Measurements from ENCODE around the gene DAG1. TPM values are rescaled to one million over a fixed set of nuclear protein-coding genes. Genes with fewer than 3 reads are reported as not detected.

DAG1 gene
- total and polyA plus RNA-seq, 5 donors from 2014 or later: 3.2 to 15.7 (median 4.3) TPM

DNA sequence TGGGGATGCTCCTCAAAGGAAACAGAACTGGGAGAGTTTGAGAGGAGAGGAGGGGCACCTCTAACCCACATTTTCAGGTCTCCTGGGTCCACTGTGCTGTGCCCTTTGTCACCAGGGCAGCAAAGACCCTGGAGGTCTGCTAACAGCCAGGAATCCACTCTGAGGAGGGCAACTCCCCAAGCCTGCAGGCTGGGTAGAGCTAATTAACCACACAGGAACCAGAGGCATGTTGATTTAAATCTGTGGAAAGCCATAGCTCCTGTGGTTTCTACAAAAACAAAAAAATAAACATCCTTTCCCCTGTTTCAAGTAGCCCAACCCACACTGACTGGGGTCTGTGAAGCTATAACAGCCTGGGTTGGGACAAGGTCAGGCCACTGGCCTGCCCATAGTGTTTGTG lies 82.0 kb downstream of the DAG1 start:
- peaks cover 0 to 11% (median 1%) of the 10 kb centered on the region in 4 donors for H3K4me1 Mint-ChIP-seq
- ATAC-seq (ENCODE audit: low read depth in 2 of 2) (no peak), DNase-seq (no peak)
- H3K36me3 ChIP-seq (ENCODE audit: control insufficient read depth, insufficient read depth, low read length): no peaks in the 10 kb centered on the region
- peaks cover 75% of the 10 kb centered on the region for H3K27me3 Mint-ChIP-seq
- peaks cover 6% of the 10 kb centered on the region for H3K4me1 ChIP-seq (ENCODE audit: control insufficient read depth, insufficient read depth, low read length, poor library complexity, severe bottlenecking)
- no peaks in the 10 kb centered on the region for H3K9me3 ChIP-seq (ENCODE audit: control insufficient read depth in 2 of 2, low read length in 2 of 2)
- H3K4me3 ChIP-seq (ENCODE audit: low read depth, low read length): no peak overlapping the region
- H3K27me3 ChIP-seq (ENCODE audit: control insufficient read depth, insufficient read depth, low read length): peaks cover 37% of the 10 kb centered on the region
- peaks cover 0 to 4% (median 0%) of the 10 kb centered on the region in 7 donors for H3K9me3 Mint-ChIP-seq
- H3K36me3 Mint-ChIP-seq: no peaks in the 10 kb centered on the region
- H3K27ac ChIP-seq (ENCODE audit: insufficient read depth, low read length, poor library complexity, severe bottlenecking): no peak overlapping the region
- no peak overlapping the region for H3K27ac Mint-ChIP-seq
- peak overlapping the region in 2 of 4 donors; percentile 16 to 49 for H3K4me3 Mint-ChIP-seq

DNA sequence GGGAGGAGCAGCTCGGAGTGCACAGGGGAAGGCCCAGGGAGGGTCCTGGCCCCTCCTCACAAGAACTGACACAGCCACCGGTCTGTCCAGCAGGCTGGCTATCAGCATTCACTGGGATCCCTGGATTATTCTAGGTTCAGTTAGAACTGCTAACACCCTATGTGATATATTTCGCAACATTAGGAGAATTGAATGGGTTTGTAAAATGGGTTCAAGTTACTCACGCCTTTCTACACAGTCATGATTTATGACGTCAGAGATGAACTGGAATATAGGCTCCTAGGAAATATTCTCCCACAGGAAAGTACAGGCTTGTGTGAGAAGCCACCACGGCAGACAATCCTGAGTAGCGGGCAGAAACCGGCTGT lies 83.2 kb downstream of the DAG1 start:
- no peak overlapping the region for H3K4me3 ChIP-seq (ENCODE audit: low read depth, low read length)
- no peak for ATAC-seq (ENCODE audit: low read depth in 2 of 2)
- H3K9me3 Mint-ChIP-seq: peaks cover 0 to 4% (median 0%) of the 10 kb centered on the region in 7 donors
- H3K4me3 Mint-ChIP-seq: peak overlapping the region; percentile 71 to 79 (median 78)
- DNase-seq: no peak
- H3K27ac Mint-ChIP-seq: no peak overlapping the region
- H3K27ac ChIP-seq (ENCODE audit: insufficient read depth, low read length, poor library complexity, severe bottlenecking): no peak overlapping the region
- H3K27me3 Mint-ChIP-seq: peaks cover 78% of the 10 kb centered on the region
- no peaks in the 10 kb centered on the region for H3K36me3 ChIP-seq (ENCODE audit: control insufficient read depth, insufficient read depth, low read length)
- H3K36me3 Mint-ChIP-seq: no peaks in the 10 kb centered on the region
- H3K4me1 Mint-ChIP-seq: peaks cover 0 to 11% (median 2%) of the 10 kb centered on the region in 4 donors
- H3K4me1 ChIP-seq (ENCODE audit: control insufficient read depth, insufficient read depth, low read length, poor library complexity, severe bottlenecking): peaks cover 6% of the 10 kb centered on the region
- no peaks in the 10 kb centered on the region for H3K9me3 ChIP-seq (ENCODE audit: control insufficient read depth in 2 of 2, low read length in 2 of 2)
- peaks cover 40% of the 10 kb centered on the region for H3K27me3 ChIP-seq (ENCODE audit: control insufficient read depth, insufficient read depth, low read length)

DNA sequence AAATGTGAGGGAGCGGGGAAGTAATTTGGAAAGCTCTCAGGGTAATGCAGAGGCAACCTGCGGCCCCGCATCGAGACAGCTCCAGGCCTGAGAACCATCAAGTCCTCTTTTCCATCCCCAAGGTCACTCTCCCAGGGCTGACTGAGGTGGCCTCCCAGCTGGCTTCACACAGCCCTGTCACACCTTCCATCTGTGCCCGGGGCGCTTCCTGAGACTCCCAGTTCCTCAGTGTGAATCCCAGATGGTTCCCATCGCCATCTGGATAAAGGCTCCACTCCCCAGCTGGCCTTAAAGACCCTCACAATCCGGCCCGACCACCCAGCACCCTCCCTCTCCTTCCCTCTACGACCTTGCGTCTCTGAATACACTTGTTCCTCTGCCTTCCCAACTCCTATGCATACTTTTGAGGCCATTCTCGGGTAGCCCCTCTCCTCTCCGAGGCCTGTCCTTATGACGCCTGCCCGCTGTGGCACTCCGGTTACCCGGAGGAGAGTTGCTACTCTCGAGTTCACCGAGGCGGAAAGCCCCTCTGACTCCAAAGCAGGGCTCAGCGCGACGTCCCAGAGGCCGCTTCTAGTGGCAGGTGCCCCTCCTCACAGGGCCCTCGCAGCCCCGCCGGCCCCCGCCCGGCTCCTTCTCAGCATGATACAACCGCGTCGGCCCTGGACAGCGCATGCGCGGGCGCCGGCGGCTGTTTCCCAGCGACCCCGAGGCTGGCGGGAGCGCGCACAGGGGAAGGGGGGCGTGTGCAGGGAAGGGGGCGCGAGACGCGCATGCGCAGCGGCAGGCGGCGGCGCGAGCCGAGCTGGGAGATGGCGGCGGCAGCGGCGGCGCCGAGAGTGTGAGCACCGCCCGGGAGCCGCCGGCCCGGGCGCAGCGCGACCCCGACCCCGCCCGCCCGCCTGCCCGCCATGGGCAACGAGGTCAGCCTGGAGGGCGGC lies 83.9 kb downstream of the DAG1 start, which contains the start of gene BSN:
Gene BSN, plus strand, starts transcription at position 786 of the 941 bp plus-strand sequence. Its CDS starts 126 bp downstream, at position 912.
- DNase-seq (peak; percentile 60 to 75 (median 74)), ATAC-seq (ENCODE audit: low read depth in 2 of 2) (peak; percentile 63 to 72)
- Histone ChIP-seq H3K4me3 (ENCODE audit: low read depth, low read length) (no peak within 1 kb of the TSS), H3K27me3 (ENCODE audit: control insufficient read depth, insufficient read depth, low read length) (peaks cover 43% of the 10 kb centered on the region), H3K27ac (ENCODE audit: insufficient read depth, low read length, poor library complexity, severe bottlenecking) (no peak within 1 kb of the TSS), H3K9me3 (ENCODE audit: control insufficient read depth in 2 of 2, low read length in 2 of 2) (no peaks in the 10 kb centered on the region), H3K4me1 (ENCODE audit: control insufficient read depth, insufficient read depth, low read length, poor library complexity, severe bottlenecking) (peaks cover 6% of the 10 kb centered on the region), H3K36me3 (ENCODE audit: control insufficient read depth, insufficient read depth, low read length) (no peaks in the 10 kb centered on the region)
- Mint-ChIP-seq H3K27me3 (peaks cover 73% of the 10 kb centered on the region), H3K27ac (peak within 1 kb of the TSS in 1 of 3 donors; percentile 16), H3K4me1 (peaks cover 0 to 11% (median 2%) of the 10 kb centered on the region in 4 donors), H3K9me3 (peaks cover 0 to 4% (median 0%) of the 10 kb centered on the region in 7 donors), H3K36me3 (no peaks in the 10 kb centered on the region), H3K4me3 (peak within 1 kb of the TSS; percentile 71 to 79 (median 78))

- Mint-ChIP-seq H3K36me3 (no peaks in the 10 kb centered on the region), H3K27ac (peak overlapping the region in 1 of 3 donors; percentile 16), H3K4me3 (peak overlapping the region; percentile 27 to 65 (median 59)), H3K4me1 (peaks cover 0 to 11% (median 2%) of the 10 kb centered on the region in 4 donors), H3K27me3 (peaks cover 72% of the 10 kb centered on the region), H3K9me3 (peaks cover 0 to 8% (median 2%) of the 10 kb centered on the region in 7 donors)
- Histone ChIP-seq H3K4me1 (ENCODE audit: control insufficient read depth, insufficient read depth, low read length, poor library complexity, severe bottlenecking) (peaks cover 6% of the 10 kb centered on the region), H3K27me3 (ENCODE audit: control insufficient read depth, insufficient read depth, low read length) (peaks cover 46% of the 10 kb centered on the region), H3K27ac (ENCODE audit: insufficient read depth, low read length, poor library complexity, severe bottlenecking) (no peak overlapping the region), H3K9me3 (ENCODE audit: control insufficient read depth in 2 of 2, low read length in 2 of 2) (peaks cover 0 to 6% of the 10 kb centered on the region in 2 experiments), H3K4me3 (ENCODE audit: low read depth, low read length) (no peak overlapping the region), H3K36me3 (ENCODE audit: control insufficient read depth, insufficient read depth, low read length) (no peaks in the 10 kb centered on the region)
- DNase-seq (peak in 2 of 3 donors; percentile 26 to 43), ATAC-seq (ENCODE audit: low read depth in 2 of 2) (peak; percentile 57 to 64)
Measured at GRCh38 chr3:49554633-49555265, 84.7 kb downstream of the DAG1 start.

GRCh38 chr3:49556500-49557275 lies 86.6 kb downstream of the DAG1 start:
- DNase-seq (no peak), ATAC-seq (ENCODE audit: low read depth in 2 of 2) (no peak)
- H3K4me3 Mint-ChIP-seq: peak overlapping the region in 2 of 4 donors; percentile 27 to 38
- H3K9me3 Mint-ChIP-seq: peaks cover 0 to 8% (median 2%) of the 10 kb centered on the region in 7 donors
- no peaks in the 10 kb centered on the region for H3K36me3 ChIP-seq (ENCODE audit: control insufficient read depth, insufficient read depth, low read length)
- no peak overlapping the region for H3K27ac Mint-ChIP-seq
- no peak overlapping the region for H3K4me3 ChIP-seq (ENCODE audit: low read depth, low read length)
- peaks cover 6% of the 10 kb centered on the region for H3K4me1 ChIP-seq (ENCODE audit: control insufficient read depth, insufficient read depth, low read length, poor library complexity, severe bottlenecking)
- peaks cover 46% of the 10 kb centered on the region for H3K27me3 ChIP-seq (ENCODE audit: control insufficient read depth, insufficient read depth, low read length)
- H3K36me3 Mint-ChIP-seq: no peaks in the 10 kb centered on the region
- H3K4me1 Mint-ChIP-seq: peaks cover 0 to 11% (median 2%) of the 10 kb centered on the region in 4 donors
- peaks cover 0 to 6% of the 10 kb centered on the region in 2 experiments for H3K9me3 ChIP-seq (ENCODE audit: control insufficient read depth in 2 of 2, low read length in 2 of 2)
- H3K27ac ChIP-seq (ENCODE audit: insufficient read depth, low read length, poor library complexity, severe bottlenecking): no peak overlapping the region
- H3K27me3 Mint-ChIP-seq: peaks cover 78% of the 10 kb centered on the region

DNA sequence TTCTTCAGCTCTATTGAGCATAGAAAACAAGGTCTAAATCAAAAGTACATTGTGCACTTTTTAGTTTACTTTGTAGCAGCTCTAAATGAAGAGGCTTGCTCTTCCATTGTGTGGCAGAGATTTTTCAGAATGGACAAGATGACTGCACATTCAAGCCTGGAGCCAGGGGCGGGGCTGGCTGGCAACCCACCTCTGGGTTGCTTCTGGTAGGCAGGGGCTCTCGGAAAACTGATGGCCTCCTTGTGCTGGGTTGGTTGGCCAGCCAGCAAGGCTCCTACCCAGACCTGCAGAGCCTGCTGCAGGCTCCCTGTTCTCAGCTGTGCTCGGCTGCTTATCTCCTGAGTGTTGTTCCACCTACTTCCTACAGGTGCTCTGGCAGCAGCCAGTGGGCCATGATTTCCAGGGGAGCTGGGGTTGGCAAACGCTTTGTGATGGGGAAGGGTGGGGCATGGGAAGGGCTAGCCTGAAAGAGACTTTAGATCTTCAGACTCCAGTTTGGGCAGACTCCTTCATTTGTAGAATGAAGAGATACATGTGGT lies 93.0 kb downstream of the DAG1 start:
- Histone ChIP-seq H3K27me3 (ENCODE audit: control insufficient read depth, insufficient read depth, low read length) (peaks cover 11% of the 10 kb centered on the region), H3K27ac (ENCODE audit: insufficient read depth, low read length, poor library complexity, severe bottlenecking) (no peak overlapping the region), H3K4me3 (ENCODE audit: low read depth, low read length) (no peak overlapping the region), H3K36me3 (ENCODE audit: control insufficient read depth, insufficient read depth, low read length) (no peaks in the 10 kb centered on the region), H3K4me1 (ENCODE audit: control insufficient read depth, insufficient read depth, low read length, poor library complexity, severe bottlenecking) (no peaks in the 10 kb centered on the region), H3K9me3 (ENCODE audit: control insufficient read depth in 2 of 2, low read length in 2 of 2) (peaks cover 0 to 6% of the 10 kb centered on the region in 2 experiments)
- peaks cover 0 to 8% (median 0%) of the 10 kb centered on the region in 7 donors for H3K9me3 Mint-ChIP-seq
- no peak overlapping the region for H3K4me3 Mint-ChIP-seq
- peaks cover 54% of the 10 kb centered on the region for H3K27me3 Mint-ChIP-seq
- DNase-seq: no peak
- H3K36me3 Mint-ChIP-seq: no peaks in the 10 kb centered on the region
- H3K4me1 Mint-ChIP-seq: no peaks in the 10 kb centered on the region
- ATAC-seq (ENCODE audit: low read depth in 2 of 2): no peak
- no peak overlapping the region for H3K27ac Mint-ChIP-seq

- Mint-ChIP-seq H3K36me3 (no peaks in the 10 kb centered on the region), H3K4me3 (no peak overlapping the region), H3K9me3 (peaks cover 0 to 8% (median 0%) of the 10 kb centered on the region in 7 donors), H3K27me3 (peaks cover 51% of the 10 kb centered on the region), H3K27ac (no peak overlapping the region), H3K4me1 (no peaks in the 10 kb centered on the region)
- peaks cover 6% of the 10 kb centered on the region for H3K27me3 ChIP-seq (ENCODE audit: control insufficient read depth, insufficient read depth, low read length)
- no peak overlapping the region for H3K4me3 ChIP-seq (ENCODE audit: low read depth, low read length)
- ATAC-seq (ENCODE audit: low read depth in 2 of 2): no peak
- no peak for DNase-seq
- H3K36me3 ChIP-seq (ENCODE audit: control insufficient read depth, insufficient read depth, low read length): no peaks in the 10 kb centered on the region
- H3K4me1 ChIP-seq (ENCODE audit: control insufficient read depth, insufficient read depth, low read length, poor library complexity, severe bottlenecking): no peaks in the 10 kb centered on the region
- no peak overlapping the region for H3K27ac ChIP-seq (ENCODE audit: insufficient read depth, low read length, poor library complexity, severe bottlenecking)
- H3K9me3 ChIP-seq (ENCODE audit: control insufficient read depth in 2 of 2, low read length in 2 of 2): peaks cover 0 to 6% of the 10 kb centered on the region in 2 experiments
Measured at GRCh38 chr3:49563766-49564165, 93.7 kb downstream of the DAG1 start.

All from CD4-positive, CD25-positive, alpha-beta regulatory T cell (primary cell).